HEK293T (cell line): ENCODE results near the gene LRIG1.

Source experiments
- CTCF ChIA-PET: fragments of 350-600 bp; formaldehyde crosslinking; extraction: SDS; loops from one replicate; lab custom pipeline; 2021; ENCODE audit warnings: antibody characterized with exemption, inconsistent platforms; lab: Yijun Ruan, JAX
- POLR2A ChIA-PET: fragments of 350-600 bp; formaldehyde crosslinking; extraction: SDS; loops from one replicate; lab custom pipeline; 2020; ENCODE audit warnings: antibody characterized with exemption, inconsistent platforms; lab: Yijun Ruan, JAX
- DNase-seq: peaks from one replicate; pipeline ENCODE4 v3.0.0; 2012; ENCODE audit warnings: mixed read lengths; ENCODE audit errors: extremely low spot score
- ARNT ChIP-seq: fragments of 450-650 bp; IDR thresholded peaks from 2 replicates; pipeline ENCODE4 v1.6.1; 2017; ENCODE audit warnings: mild to moderate bottlenecking
- BHLHE40 ChIP-seq: fragments of 450-650 bp; IDR thresholded peaks from 2 replicates; pipeline ENCODE4 v1.6.1; 2016; ENCODE audit warnings: mild to moderate bottlenecking, moderate library complexity, borderline replicate concordance
- CTBP1 ChIP-seq: fragments of 450-650 bp; IDR thresholded peaks from 2 replicates; pipeline ENCODE4 v1.6.1; 2016; ENCODE audit warnings: borderline replicate concordance
- ELF4 ChIP-seq: fragments of 450-650 bp; IDR thresholded peaks from 2 replicates; pipeline ENCODE4 v1.6.1; 2017; ENCODE audit warnings: antibody characterized with exemption
- FOXA1 ChIP-seq: fragments of 450-650 bp; IDR thresholded peaks from 2 replicates; pipeline ENCODE4 v1.6.1; 2016; ENCODE audit warnings: mild to moderate bottlenecking
- FOXK2 ChIP-seq: fragments of 450-650 bp; IDR thresholded peaks from 2 replicates; pipeline ENCODE4 v1.6.1; 2016; ENCODE audit warnings: mild to moderate bottlenecking
- FOXM1 ChIP-seq: fragments of 450-650 bp; IDR thresholded peaks from 2 replicates; pipeline ENCODE4 v1.6.1; 2017; ENCODE audit warnings: mild to moderate bottlenecking, borderline replicate concordance
- HDGF ChIP-seq: fragments of 450-650 bp; IDR thresholded peaks from 2 replicates; pipeline ENCODE4 v1.6.1; 2017; ENCODE audit warnings: antibody characterized with exemption, borderline replicate concordance
- L3MBTL2 ChIP-seq: fragments of 450-650 bp; conservative IDR thresholded peaks from 2 replicates; pipeline ENCODE4 v1.6.1; 2016; ENCODE audit warnings: mild to moderate bottlenecking
- LEF1 ChIP-seq: fragments of 450-650 bp; IDR thresholded peaks from 2 replicates; pipeline ENCODE4 v1.6.1; 2017; ENCODE audit warnings: mild to moderate bottlenecking, borderline replicate concordance
- NFRKB ChIP-seq: fragments of 450-650 bp; IDR thresholded peaks from 2 replicates; pipeline ENCODE4 v1.6.1; 2016; ENCODE audit warnings: mild to moderate bottlenecking, moderate library complexity
- PKNOX1 ChIP-seq: fragments of 450-650 bp; IDR thresholded peaks from 2 replicates; pipeline ENCODE4 v1.6.1; 2016
- SP1 ChIP-seq: fragments of 450-650 bp; IDR thresholded peaks from 2 replicates; pipeline ENCODE4 v1.6.1; 2017
- SUZ12 ChIP-seq: fragments of 450-650 bp; IDR thresholded peaks from 2 replicates; pipeline ENCODE4 v1.6.1; 2016; ENCODE audit warnings: mild to moderate bottlenecking
- TARDBP ChIP-seq: fragments of 450-650 bp; IDR thresholded peaks from 2 replicates; pipeline ENCODE4 v1.6.1; 2016
- ZNF384 ChIP-seq: fragments of 450-650 bp; IDR thresholded peaks from 2 replicates; pipeline ENCODE4 v1.6.1; 2016

The LRIG1 gene

GRCh38 chr3:66432767-66433521 lies 67.9 kb downstream of the LRIG1 start:
- POLR2A ChIA-PET = no interaction called here
- TF ChIP-seq L3MBTL2 (no peak), PKNOX1 (no peak), BHLHE40 (no peak), FOXA1 (no peak), SUZ12 (no peak), ZNF384 (no peak), HDGF (no peak), LEF1 (no peak), ARNT (no peak), FOXK2 (no peak), NFRKB (no peak), TARDBP (no peak), CTBP1 (no peak), SP1 (no peak), ELF4 (no peak), FOXM1 (no peak)
- DNase-seq = no peak
- CTCF ChIA-PET = no interaction called here

GRCh38 chr3:66432041-66432766 lies 68.6 kb downstream of the LRIG1 start:
- CTCF ChIA-PET = no interaction called here
- no peak for DNase-seq
- POLR2A ChIA-PET = no interaction called here
- no peak for TF ChIP-seq HDGF

- POLR2A ChIA-PET = no interaction called here
Measured at GRCh38 chr3:66431494-66431893, 69.3 kb downstream of the LRIG1 start.

GRCh38 chr3:66430876-66431275 lies 69.9 kb downstream of the LRIG1 start:
- TF ChIP-seq TARDBP (no peak), ARNT (no peak), LEF1 (no peak), CTBP1 (no peak), PKNOX1 (no peak)
- ChIA-PET POLR2A (no interaction called here), CTCF (no interaction called here)
- no peak for DNase-seq

More at GRCh38 chr3:66431494-66431893, 69.3 kb downstream of the LRIG1 start:
- CTCF ChIA-PET = no interaction called here
- no peak for DNase-seq
- no peak for TF ChIP-seq SP1
- no peak for TF ChIP-seq SUZ12
- no peak for TF ChIP-seq LEF1
- no peak for TF ChIP-seq ELF4
- no peak for TF ChIP-seq NFRKB
- TF ChIP-seq ZNF384 = no peak
- no peak for TF ChIP-seq L3MBTL2
- no peak for TF ChIP-seq PKNOX1
- no peak for TF ChIP-seq CTBP1
- no peak for TF ChIP-seq FOXK2
- TF ChIP-seq HDGF = no peak
- no peak for TF ChIP-seq BHLHE40
- no peak for TF ChIP-seq ARNT
- TF ChIP-seq TARDBP = no peak
- TF ChIP-seq FOXA1 = no peak
- no peak for TF ChIP-seq FOXM1

- no peak for TF ChIP-seq FOXA1
- TF ChIP-seq HDGF = no peak
- TF ChIP-seq LEF1 = no peak
- TF ChIP-seq FOXK2 = no peak
- no peak for TF ChIP-seq NFRKB
- no peak for TF ChIP-seq SP1
- no peak for TF ChIP-seq ZNF384
- TF ChIP-seq L3MBTL2 = no peak
- no peak for TF ChIP-seq ARNT
- ChIA-PET POLR2A (no interaction called here), CTCF (interaction anchor here (1.0 kb wide), 1 partner anchor 50 kb away, joined by 3 read pairs; no protein-coding TSS in a partner anchor)
- no peak for DNase-seq
Measured at GRCh38 chr3:66428733-66429132, 72.1 kb downstream of the LRIG1 start.

- CTCF ChIA-PET = no interaction called here
Measured at GRCh38 chr3:66427951-66428474, 72.8 kb downstream of the LRIG1 start.

More at GRCh38 chr3:66427951-66428474, 72.8 kb downstream of the LRIG1 start:
- no peak for TF ChIP-seq FOXA1
- no peak for TF ChIP-seq FOXK2
- TF ChIP-seq TARDBP = no peak
- no peak for TF ChIP-seq NFRKB
- TF ChIP-seq ZNF384 = no peak
- TF ChIP-seq L3MBTL2 = no peak
- TF ChIP-seq FOXM1 = no peak
- no peak for TF ChIP-seq BHLHE40
- TF ChIP-seq SUZ12 = no peak
- TF ChIP-seq PKNOX1 = no peak
- no peak for TF ChIP-seq CTBP1
- no peak for TF ChIP-seq SP1
- no peak for TF ChIP-seq LEF1
- POLR2A ChIA-PET = no interaction called here
- DNase-seq = no peak
